ENCODE data around the gene SPSB3.

DNA sequence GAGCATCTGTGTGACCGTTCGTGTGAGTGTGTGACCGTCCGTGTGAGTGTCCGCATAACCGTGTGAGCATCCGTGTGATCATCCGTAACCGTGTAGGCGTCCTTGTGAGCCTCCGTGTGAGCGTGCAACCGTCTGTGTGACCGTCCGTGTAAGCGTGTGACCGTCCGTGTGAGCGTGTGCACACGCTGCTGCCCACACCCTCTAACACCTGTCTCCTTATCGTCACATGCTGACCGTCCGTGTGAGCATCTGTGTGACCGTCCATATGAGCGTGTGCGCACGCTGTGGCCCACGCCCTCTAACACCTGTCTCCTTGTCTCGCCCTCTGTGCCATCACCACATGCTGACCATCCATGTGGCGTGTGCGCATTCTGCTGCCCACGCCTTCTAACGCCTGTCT, 42.1 kb downstream of the SPSB3 start:
- TF ChIP-seq, protein P1, sequence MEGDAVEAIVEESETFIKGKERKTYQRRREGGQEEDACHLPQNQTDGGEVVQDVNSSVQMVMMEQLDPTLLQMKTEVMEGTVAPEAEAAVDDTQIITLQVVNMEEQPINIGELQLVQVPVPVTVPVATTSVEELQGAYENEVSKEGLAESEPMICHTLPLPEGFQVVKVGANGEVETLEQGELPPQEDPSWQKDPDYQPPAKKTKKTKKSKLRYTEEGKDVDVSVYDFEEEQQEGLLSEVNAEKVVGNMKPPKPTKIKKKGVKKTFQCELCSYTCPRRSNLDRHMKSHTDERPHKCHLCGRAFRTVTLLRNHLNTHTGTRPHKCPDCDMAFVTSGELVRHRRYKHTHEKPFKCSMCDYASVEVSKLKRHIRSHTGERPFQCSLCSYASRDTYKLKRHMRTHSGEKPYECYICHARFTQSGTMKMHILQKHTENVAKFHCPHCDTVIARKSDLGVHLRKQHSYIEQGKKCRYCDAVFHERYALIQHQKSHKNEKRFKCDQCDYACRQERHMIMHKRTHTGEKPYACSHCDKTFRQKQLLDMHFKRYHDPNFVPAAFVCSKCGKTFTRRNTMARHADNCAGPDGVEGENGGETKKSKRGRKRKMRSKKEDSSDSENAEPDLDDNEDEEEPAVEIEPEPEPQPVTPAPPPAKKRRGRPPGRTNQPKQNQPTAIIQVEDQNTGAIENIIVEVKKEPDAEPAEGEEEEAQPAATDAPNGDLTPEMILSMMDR (IDR thresholded peaks at IDR 0.05; ENCODE audit: low read depth, low read length, missing input control), result no peak
- TF ChIP-seq GABPA (IDR thresholded peaks at IDR 0.05 in 1 of 2, conservative IDR thresholded peaks at IDR 0.05 in 1 of 2) (no peak), YY1 (IDR thresholded peaks at IDR 0.05) (no peak), RAD21 (IDR thresholded peaks at IDR 0.05) (no peak), SP1 (IDR thresholded peaks at IDR 0.05) (no peak), TAF1 (conservative IDR thresholded peaks at IDR 0.05) (no peak), FOXA1 (IDR thresholded peaks at IDR 0.05) (no peak), HNF4A (conservative IDR thresholded peaks at IDR 0.05) (no peak), FOXA2 (IDR thresholded peaks at IDR 0.05) (no peak), NR2F2 (IDR thresholded peaks at IDR 0.05) (no peak)
- TF ChIP-seq, protein P2, sequence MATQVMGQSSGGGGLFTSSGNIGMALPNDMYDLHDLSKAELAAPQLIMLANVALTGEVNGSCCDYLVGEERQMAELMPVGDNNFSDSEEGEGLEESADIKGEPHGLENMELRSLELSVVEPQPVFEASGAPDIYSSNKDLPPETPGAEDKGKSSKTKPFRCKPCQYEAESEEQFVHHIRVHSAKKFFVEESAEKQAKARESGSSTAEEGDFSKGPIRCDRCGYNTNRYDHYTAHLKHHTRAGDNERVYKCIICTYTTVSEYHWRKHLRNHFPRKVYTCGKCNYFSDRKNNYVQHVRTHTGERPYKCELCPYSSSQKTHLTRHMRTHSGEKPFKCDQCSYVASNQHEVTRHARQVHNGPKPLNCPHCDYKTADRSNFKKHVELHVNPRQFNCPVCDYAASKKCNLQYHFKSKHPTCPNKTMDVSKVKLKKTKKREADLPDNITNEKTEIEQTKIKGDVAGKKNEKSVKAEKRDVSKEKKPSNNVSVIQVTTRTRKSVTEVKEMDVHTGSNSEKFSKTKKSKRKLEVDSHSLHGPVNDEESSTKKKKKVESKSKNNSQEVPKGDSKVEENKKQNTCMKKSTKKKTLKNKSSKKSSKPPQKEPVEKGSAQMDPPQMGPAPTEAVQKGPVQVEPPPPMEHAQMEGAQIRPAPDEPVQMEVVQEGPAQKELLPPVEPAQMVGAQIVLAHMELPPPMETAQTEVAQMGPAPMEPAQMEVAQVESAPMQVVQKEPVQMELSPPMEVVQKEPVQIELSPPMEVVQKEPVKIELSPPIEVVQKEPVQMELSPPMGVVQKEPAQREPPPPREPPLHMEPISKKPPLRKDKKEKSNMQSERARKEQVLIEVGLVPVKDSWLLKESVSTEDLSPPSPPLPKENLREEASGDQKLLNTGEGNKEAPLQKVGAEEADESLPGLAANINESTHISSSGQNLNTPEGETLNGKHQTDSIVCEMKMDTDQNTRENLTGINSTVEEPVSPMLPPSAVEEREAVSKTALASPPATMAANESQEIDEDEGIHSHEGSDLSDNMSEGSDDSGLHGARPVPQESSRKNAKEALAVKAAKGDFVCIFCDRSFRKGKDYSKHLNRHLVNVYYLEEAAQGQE (IDR thresholded peaks at IDR 0.05), result no peak
- TF ChIP-seq, protein P3, sequence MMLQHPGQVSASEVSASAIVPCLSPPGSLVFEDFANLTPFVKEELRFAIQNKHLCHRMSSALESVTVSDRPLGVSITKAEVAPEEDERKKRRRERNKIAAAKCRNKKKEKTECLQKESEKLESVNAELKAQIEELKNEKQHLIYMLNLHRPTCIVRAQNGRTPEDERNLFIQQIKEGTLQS (IDR thresholded peaks at IDR 0.05), result no peak
- TF ChIP-seq, protein P4, sequence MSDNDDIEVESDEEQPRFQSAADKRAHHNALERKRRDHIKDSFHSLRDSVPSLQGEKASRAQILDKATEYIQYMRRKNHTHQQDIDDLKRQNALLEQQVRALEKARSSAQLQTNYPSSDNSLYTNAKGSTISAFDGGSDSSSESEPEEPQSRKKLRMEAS (IDR thresholded peaks at IDR 0.05), result no peak
- TF ChIP-seq, protein P5, sequence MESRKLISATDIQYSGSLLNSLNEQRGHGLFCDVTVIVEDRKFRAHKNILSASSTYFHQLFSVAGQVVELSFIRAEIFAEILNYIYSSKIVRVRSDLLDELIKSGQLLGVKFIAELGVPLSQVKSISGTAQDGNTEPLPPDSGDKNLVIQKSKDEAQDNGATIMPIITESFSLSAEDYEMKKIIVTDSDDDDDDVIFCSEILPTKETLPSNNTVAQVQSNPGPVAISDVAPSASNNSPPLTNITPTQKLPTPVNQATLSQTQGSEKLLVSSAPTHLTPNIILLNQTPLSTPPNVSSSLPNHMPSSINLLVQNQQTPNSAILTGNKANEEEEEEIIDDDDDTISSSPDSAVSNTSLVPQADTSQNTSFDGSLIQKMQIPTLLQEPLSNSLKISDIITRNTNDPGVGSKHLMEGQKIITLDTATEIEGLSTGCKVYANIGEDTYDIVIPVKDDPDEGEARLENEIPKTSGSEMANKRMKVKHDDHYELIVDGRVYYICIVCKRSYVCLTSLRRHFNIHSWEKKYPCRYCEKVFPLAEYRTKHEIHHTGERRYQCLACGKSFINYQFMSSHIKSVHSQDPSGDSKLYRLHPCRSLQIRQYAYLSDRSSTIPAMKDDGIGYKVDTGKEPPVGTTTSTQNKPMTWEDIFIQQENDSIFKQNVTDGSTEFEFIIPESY (IDR thresholded peaks at IDR 0.05), result no peak

Data from liver (tissue), 3 donors.